Esophagus squamous epithelium (tissue), 5 donors: ENCODE data around the gene UVRAG. TPM values are rescaled to one million over a fixed set of nuclear protein-coding genes. Genes with fewer than 3 reads are reported as not detected.

Experiments
- DNase-seq: peaks from one replicate; lab custom pipeline; 2025; lab: John Stamatoyannopoulos, UW
- H3K27ac ChIP-seq, 4 donors: fragments of 200-600 bp; sonication (generic); one replicate each; pipeline ENCODE4 v1.5.1; 2016 to 2019; ENCODE audit warnings: mild to moderate bottlenecking in 1 of 4
- H3K27me3 ChIP-seq, 4 donors: fragments of 200-600 bp; sonication (generic); 1 replicate in 3 of 4; 2 replicates in 1 of 4; pipeline versions ENCODE4 v1.5.1 to v1.6.0; 2017 to 2021; ENCODE audit warnings: antibody characterized with exemption in 1 of 4
- H3K36me3 ChIP-seq, 3 donors: fragments of 200-600 bp; sonication (generic); one replicate each; pipeline ENCODE4 v1.5.1; 2016 to 2019
- H3K4me1 ChIP-seq, 3 donors: fragments of 200-600 bp; sonication (generic); one replicate each; pipeline ENCODE4 v1.5.1; 2017 to 2019
- H3K4me3 ChIP-seq, 4 donors: fragments of 200-600 bp; sonication (generic); 1 replicate in 3 of 4; 2 replicates in 1 of 4; pipeline ENCODE4 v1.5.1; 2016 to 2019; ENCODE audit warnings: mild to moderate bottlenecking in 2 of 4, moderate library complexity in 1 of 4
- H3K9me3 ChIP-seq, 3 donors: fragments of 200-600 bp; sonication (generic); one replicate each; pipeline ENCODE4 v1.5.1; 2016 to 2019
- POLR2A ChIP-seq, 4 donors: fragments of 450-650 bp; IDR thresholded peaks; one replicate each; pipeline ENCODE4 v1.6.1; 2017; ENCODE audit warnings: antibody characterized with exemption in 4 of 4, mild to moderate bottlenecking in 4 of 4, moderate library complexity in 3 of 4
- WGBS, 2 donors: methylation state at CpG; one replicate each; pipeline ENCODE4 v1.1.5; 2018; 5-methylcytosine and 5-hydroxymethylcytosine counted together
- intact Hi-C: fragments of 100-400 bp; cut with DNase I; formaldehyde crosslinking; loops from one replicate; pipeline ENCODE4 v1.15.0; 2022
- total RNA-seq, 4 donors: library from RNA; depleted of rRNA; stranded (reverse); fragments of >200 nt; gene quantifications; one replicate each; pipeline ENCODE4 v1.1.0, GENCODE V29; 2016
- TF ChIP-seq, protein P1 (sequence below), 6 experiments: fragments of 450-650 bp in 4 of 6; fragments of 200-600 bp in 2 of 6; sonication (generic) in 2 of 6; IDR thresholded peaks; one replicate each; pipeline ENCODE4 v1.5.1; 2016 to 2019; ENCODE audit warnings: antibody characterized with exemption in 6 of 6, mild to moderate bottlenecking in 4 of 6, moderate library complexity in 4 of 6
- donor health status: DM: yes; HTN: yes; CAD: no.

Gene UVRAG
- total RNA-seq, 4 donors from 2014 or later: 3.5 to 15.4 (median 8.5) TPM

- Histone ChIP-seq H3K27ac (no peak overlapping the region), H3K4me1 (no peaks in the 10 kb centered on the region), H3K27me3 (no peaks in the 10 kb centered on the region), H3K36me3 (peaks cover 0 to 5% (median 0%) of the 10 kb centered on the region in 3 donors), H3K4me3 (no peak overlapping the region), H3K9me3 (no peaks in the 10 kb centered on the region)
- TF ChIP-seq POLR2A (IDR thresholded peaks at IDR 0.05): no peak
- TF ChIP-seq, protein P1, sequence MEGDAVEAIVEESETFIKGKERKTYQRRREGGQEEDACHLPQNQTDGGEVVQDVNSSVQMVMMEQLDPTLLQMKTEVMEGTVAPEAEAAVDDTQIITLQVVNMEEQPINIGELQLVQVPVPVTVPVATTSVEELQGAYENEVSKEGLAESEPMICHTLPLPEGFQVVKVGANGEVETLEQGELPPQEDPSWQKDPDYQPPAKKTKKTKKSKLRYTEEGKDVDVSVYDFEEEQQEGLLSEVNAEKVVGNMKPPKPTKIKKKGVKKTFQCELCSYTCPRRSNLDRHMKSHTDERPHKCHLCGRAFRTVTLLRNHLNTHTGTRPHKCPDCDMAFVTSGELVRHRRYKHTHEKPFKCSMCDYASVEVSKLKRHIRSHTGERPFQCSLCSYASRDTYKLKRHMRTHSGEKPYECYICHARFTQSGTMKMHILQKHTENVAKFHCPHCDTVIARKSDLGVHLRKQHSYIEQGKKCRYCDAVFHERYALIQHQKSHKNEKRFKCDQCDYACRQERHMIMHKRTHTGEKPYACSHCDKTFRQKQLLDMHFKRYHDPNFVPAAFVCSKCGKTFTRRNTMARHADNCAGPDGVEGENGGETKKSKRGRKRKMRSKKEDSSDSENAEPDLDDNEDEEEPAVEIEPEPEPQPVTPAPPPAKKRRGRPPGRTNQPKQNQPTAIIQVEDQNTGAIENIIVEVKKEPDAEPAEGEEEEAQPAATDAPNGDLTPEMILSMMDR (IDR thresholded peaks at IDR 0.05): no peak
- no peak for DNase-seq
- intact Hi-C loops: no loop called here
- WGBS, 2 donors: 69 to 80% methylated on average over 1 of the region's 1 CpG
Observed at GRCh38 chr11:76085270-76085669, 270.3 kb downstream of the UVRAG start.

DNA sequence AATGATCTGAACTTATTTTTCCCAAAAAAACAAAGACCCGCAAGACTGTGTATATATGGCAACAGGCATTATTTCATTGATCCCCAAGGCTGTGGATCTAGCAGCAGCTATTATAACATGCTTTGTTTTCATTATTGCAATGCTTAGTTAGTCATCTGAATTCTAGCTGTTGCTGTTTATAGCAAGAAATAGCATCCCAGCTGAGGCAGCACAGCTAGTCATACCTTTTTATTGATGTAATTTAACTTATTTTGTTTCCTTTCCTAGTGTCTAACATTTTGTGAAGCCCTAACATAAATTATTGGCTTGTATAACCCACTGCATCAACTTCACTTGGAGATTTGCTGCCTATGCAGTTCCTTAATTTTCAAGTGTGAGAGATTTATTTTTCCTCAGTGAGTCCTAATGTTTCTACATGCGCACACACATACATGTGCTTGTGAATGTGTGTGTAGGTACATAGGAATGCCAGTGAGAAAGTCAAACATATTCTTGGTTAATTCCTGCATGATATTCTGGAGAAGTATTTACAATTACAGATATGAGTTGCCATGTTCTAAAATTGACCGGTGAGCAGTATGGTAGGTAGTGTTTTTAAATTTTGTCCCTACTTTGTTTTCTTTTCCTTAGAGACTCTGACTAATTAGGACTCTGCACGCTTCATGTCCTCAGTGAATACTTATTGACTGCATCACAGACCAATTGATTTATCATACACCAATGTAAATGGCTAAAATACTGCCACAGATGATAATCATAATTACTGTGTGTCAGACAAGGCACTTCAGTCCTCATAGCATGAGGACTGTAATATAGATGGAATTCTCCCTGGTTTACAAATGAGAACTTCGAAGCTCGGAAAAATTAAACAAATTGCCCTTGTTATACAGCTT lies 272.0 kb downstream of the UVRAG start:
- Histone ChIP-seq H3K27ac (no peak overlapping the region), H3K36me3 (peaks cover 0 to 5% (median 0%) of the 10 kb centered on the region in 3 donors), H3K4me3 (no peak overlapping the region), H3K4me1 (no peaks in the 10 kb centered on the region), H3K9me3 (peaks cover 0 to 8% (median 0%) of the 10 kb centered on the region in 3 donors), H3K27me3 (no peaks in the 10 kb centered on the region)
- 93 to 95% methylated on average over 6 of the region's 6 CpGs for WGBS, 2 donors
- intact Hi-C loops: no loop called here
- no peak for DNase-seq
- TF ChIP-seq, protein P1 (IDR thresholded peaks at IDR 0.05): no peak
- TF ChIP-seq POLR2A (IDR thresholded peaks at IDR 0.05): no peak

- no peak overlapping the region for H3K4me3 ChIP-seq
- peaks cover 0 to 8% (median 0%) of the 10 kb centered on the region in 3 donors for H3K9me3 ChIP-seq
- peaks cover 0 to 5% (median 0%) of the 10 kb centered on the region in 3 donors for H3K36me3 ChIP-seq
- DNase-seq: no peak
- H3K27ac ChIP-seq: no peak overlapping the region
- H3K4me1 ChIP-seq: no peaks in the 10 kb centered on the region
- H3K27me3 ChIP-seq: no peaks in the 10 kb centered on the region
- TF ChIP-seq POLR2A (IDR thresholded peaks at IDR 0.05): no peak
- TF ChIP-seq, protein P1 (IDR thresholded peaks at IDR 0.05): no peak
- intact Hi-C loops: no loop called here
- 90 to 95% methylated on average over 5 to 6 of the region's 6 CpGs for WGBS, 2 donors
Observed at GRCh38 chr11:76087749-76088148, 272.7 kb downstream of the UVRAG start.

DNA sequence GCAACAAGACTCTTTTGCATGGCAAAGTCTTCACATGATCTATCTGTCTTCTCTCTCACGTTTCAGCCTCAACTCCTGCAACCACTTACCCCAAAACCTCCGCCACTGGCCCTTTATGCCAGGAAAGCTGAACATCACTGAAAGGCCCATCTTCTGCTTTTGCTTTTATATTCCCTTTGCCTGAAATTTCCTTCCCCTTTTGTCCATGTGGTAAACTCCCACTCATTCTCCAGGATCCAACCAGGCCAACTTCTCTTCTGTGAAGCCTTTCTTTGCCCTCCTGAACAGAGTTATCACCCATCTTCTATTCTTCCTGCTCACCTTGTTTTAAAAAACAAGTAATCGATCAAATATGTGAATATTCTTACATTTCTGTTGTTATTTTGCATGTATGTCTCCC lies 273.5 kb downstream of the UVRAG start:
- intact Hi-C loops: no loop called here
- WGBS, 2 donors: 83 to 89% methylated on average over 3 of the region's 3 CpGs
- Histone ChIP-seq H3K4me1 (no peaks in the 10 kb centered on the region), H3K36me3 (peaks cover 0 to 5% (median 0%) of the 10 kb centered on the region in 3 donors), H3K9me3 (peaks cover 0 to 8% (median 0%) of the 10 kb centered on the region in 3 donors), H3K27me3 (no peaks in the 10 kb centered on the region), H3K4me3 (no peak overlapping the region), H3K27ac (no peak overlapping the region)
- DNase-seq: no peak
- no peak for TF ChIP-seq POLR2A (IDR thresholded peaks at IDR 0.05)
- TF ChIP-seq, protein P1 (IDR thresholded peaks at IDR 0.05): no peak

DNA sequence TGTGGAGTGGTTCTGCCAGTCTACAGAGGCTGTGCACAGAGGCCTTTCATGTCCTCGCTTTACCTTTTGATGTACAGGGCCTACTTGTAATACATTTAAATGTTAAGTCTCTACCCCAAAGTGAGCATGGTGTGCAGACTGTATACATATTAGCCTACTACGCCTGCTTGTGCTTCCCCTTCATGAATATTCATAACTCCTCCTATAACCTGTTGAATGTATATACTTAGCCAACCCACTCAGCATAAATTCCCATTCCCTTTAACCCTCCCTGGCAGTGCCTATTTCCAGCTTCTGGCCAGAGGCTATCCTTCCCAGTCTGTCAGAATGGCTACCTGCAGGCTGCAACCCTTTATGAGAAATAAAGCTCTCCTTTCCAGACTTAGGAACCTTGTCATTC lies 275.2 kb downstream of the UVRAG start:
- TF ChIP-seq, protein P1 (IDR thresholded peaks at IDR 0.05): no peak
- no peak for TF ChIP-seq POLR2A (IDR thresholded peaks at IDR 0.05)
- intact Hi-C loops: no loop called here
- Histone ChIP-seq H3K27me3 (no peaks in the 10 kb centered on the region), H3K27ac (no peak overlapping the region), H3K4me1 (no peaks in the 10 kb centered on the region), H3K36me3 (peaks cover 0 to 5% (median 0%) of the 10 kb centered on the region in 3 donors), H3K9me3 (peaks cover 0 to 8% (median 0%) of the 10 kb centered on the region in 3 donors), H3K4me3 (no peak overlapping the region)
- no peak for DNase-seq
- WGBS, 2 donors: 95 to 100% methylated on average over 2 of the region's 2 CpGs
